Stimulated activated CD8-positive, alpha-beta memory T cell treated with anti-CD3 and anti-CD28 coated beads, Interleukin-7, amount 100 ng/mL, for 48 hours (primary cell): ENCODE data around the gene LRIG1.

ENCODE experiments used
- DNase-seq, 2 donors: peaks; one replicate each; pipeline ENCODE4 v3.0.0-alpha.2; 2020; ENCODE audit warnings: low read depth in 1 of 2; ENCODE audit errors: extremely low read depth in 1 of 2

Gene LRIG1

DNA sequence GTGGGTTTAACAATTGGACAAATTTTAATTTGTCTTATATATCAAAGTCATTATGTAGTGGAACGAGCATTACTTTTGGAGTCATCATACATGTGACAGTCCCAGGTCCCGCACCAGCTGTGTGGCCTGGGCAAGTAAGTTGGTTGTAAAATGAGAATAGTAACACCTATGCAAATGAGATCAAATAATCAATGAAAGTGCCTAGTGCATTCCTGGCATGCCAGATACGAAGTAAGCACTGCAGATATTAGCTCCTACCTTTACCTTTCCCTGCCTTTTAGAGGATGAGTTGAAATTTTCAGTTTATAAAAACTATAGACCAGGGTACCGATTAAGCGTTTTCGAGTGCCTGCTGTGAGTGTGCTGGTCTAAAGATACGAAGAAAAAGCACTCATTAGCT is 134.1 kb downstream of the LRIG1 start:
- DNase-seq, result no peak

DNA sequence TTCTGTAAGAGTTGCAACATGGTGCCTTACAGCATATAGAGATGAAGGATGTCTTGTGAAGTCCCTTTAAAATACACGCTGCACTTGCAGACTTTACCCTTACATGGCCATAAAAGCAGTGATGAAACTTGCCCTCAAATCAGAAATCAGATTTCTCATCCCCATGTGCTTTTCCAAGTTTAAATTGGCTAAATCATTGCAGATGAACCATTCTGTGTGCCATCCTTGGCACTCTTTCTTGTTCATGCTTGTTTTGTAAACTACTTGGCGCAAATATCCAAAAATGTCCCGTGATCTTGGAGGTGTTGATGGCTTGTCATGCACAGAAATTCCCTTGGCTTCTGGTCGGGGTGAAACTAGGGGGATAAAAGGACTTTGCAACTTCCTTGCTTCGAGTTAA is 135.7 kb downstream of the LRIG1 start:
- DNase-seq, result no peak

DNA sequence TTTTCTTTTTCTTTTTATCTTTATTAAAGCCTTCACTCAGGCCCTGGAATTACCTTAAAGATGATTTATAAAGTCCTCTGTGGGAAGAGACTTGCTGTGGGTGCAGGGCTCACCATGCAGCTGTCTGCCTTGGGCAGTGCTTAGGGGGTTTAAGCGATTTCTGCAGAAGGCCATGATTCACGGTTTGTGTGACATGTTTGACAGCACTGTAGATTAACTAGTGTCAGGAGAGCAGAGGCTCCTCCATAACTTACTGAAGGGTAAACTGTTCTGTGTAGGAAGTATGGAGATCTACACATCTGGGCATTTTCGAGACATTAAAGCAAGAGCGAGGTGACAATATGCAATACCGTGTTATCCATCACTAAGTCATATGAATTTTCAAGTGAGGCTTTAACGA is 137.7 kb downstream of the LRIG1 start:
- DNase-seq, result no peak

- no peak for DNase-seq
Measured at GRCh38 chr3:66362541-66362941, 138.3 kb downstream of the LRIG1 start.

DNA sequence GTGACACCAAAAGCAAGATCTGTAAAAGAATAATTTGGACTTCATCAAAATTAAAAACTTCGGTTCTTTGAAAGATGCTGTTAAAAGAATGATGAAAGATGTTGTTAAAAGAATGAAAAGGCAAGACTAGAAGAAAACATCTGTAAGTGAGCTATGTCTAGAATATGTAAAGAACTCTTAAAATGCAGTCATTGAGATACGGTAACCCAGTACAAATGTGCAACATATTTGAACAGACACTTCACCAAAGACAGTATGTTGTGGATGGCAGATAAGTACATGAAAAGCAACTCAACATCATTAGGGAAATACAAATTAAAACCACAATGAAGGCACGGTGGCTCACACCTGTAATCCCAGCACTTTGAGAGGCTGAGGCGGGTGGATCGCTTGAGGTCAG is 139.5 kb downstream of the LRIG1 start:
- no peak for DNase-seq

DNA sequence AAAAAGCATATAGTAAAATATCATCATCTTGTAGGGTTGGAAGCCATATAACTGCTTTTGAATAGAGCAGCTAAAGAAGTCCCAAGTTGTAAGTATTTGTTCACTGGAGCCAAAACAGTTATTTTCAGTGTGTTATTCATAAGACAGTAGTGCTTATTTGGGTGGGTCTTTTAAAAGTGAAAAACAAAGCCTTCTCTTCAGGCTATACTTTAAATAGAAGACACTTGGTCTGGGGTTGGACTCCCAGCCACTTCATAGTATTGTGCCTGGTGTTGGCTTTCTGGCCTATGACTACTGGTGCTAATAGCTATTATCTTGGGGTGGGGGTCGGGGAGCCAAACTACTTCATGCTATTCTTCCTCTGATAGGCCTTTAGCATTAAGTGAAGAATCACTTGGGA is 144.8 kb downstream of the LRIG1 start:
- no peak for DNase-seq

DNA sequence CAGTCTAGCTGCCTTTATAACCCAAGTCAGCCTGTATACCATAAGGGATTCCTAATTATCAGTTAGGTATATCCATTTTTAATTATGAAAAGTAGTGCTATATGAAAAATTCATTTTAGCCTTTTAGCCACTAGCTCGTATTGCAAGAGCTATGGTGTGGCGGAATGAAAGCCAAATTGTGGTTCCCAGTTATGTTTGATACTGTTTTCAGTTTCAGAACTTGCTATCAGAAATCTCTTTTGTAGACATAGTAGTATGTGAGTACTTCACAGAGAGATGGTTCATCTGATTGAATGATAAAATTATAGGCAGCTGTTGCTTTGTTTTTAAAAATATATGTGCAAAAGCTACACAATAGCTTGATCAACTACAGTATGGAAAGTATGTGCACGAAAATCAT is 145.4 kb downstream of the LRIG1 start:
- DNase-seq, result no peak

GRCh38 chr3:66354001-66354400 is 146.8 kb downstream of the LRIG1 start:
- DNase-seq, result no peak

DNA sequence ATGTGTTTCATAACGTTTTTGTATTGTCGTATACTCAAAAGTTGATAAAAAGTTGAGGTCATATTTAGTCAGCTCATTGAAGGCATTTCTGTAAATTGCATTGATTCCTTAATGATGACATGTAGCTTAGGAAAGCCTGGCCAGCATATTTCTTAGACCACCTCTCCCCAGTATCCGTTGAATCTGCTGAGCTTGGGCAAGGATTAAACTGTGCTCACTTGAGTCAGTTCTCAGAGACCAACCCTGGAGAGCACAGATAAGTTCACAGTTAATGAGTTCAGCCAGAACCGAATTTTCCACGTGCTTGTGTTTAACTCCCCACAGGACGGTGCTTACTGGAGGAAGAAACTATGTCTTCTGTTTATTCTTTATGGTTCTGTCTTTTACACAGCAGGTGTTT is 147.3 kb downstream of the LRIG1 start:
- no peak for DNase-seq

- no peak for DNase-seq
Measured at GRCh38 chr3:66353039-66353438, 147.8 kb downstream of the LRIG1 start.

DNA sequence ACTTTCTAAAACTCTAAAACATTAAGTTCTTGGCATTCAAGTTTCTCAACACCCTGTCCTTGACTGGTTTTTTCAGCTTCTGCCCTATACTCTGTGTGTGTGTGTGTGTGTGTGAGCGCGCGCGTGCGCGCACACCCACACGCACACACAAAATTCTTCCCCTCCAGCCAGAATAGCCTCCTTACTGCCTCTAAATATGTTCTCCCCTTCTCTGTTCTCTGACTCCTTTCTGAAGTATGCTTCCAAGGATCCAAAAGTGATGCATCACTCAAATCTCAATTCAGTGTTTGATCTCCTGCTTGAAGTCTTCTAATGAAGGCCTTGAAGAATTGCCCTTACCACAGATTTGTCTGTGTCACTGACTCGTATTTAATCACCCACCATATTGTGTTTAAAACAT is 150.2 kb downstream of the LRIG1 start:
- no peak for DNase-seq

GRCh38 chr3:66348704-66349103 is 152.1 kb downstream of the LRIG1 start:
- DNase-seq, result no peak

- DNase-seq, result no peak
Measured at GRCh38 chr3:66344848-66345578, 155.8 kb downstream of the LRIG1 start.

- no peak for DNase-seq
Measured at GRCh38 chr3:66344391-66344811, 156.4 kb downstream of the LRIG1 start.

- no peak for DNase-seq
Measured at GRCh38 chr3:66342717-66343356, 158.0 kb downstream of the LRIG1 start.

DNA sequence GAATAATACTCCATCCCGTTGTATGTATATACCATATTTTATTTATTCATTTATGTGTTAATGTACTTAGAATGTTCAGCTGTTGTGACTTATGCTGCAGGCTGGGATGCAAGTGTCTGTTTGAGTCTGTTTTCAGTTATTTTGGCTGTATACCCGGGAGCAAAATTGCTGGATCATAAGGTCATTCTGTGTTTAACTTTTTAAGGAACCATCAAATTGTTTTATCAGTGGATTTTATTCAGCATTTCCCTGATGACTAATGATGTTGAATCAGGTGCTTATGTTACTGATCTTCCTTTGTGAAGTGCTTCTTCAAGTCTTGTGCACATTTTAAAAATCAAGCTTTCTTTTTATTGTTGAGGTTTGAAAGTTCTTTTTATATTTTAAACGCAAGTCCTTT is 161.9 kb downstream of the LRIG1 start:
- no peak for DNase-seq

GRCh38 chr3:66336333-66336766 is 164.5 kb downstream of the LRIG1 start:
- DNase-seq, result no peak

DNA sequence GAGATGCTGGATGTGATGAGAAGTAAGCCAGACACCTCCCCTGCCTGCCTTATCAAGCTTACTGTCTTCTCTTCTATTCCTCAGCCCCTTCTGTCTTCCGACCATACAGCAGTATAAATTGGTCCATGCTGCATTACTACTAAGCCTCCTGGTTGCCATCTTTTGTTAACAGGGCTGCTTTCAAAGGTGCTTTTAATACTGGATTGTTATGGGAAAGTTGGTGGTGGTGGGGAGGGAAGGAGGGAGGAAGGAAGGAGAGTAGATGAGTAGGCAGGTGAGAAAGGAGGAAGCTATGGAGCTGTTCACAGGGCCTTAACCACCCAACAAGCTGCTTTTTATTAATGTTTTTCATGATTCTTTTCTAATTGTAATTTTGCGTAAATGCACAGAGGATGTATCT is 165.2 kb downstream of the LRIG1 start:
- no peak for DNase-seq
